HG03159 (cell line): Measurements from ENCODE around the gene SOX6.

ENCODE experiments used
- ATAC-seq: cut with Tn5 transposase; IDR thresholded peaks from one replicate; pipeline ENCODE4 v1.9.1; 2021; ENCODE audit warnings: mild to moderate bottlenecking, moderate library complexity; ENCODE audit not compliant: unreplicated experiment

The SOX6 gene

DNA sequence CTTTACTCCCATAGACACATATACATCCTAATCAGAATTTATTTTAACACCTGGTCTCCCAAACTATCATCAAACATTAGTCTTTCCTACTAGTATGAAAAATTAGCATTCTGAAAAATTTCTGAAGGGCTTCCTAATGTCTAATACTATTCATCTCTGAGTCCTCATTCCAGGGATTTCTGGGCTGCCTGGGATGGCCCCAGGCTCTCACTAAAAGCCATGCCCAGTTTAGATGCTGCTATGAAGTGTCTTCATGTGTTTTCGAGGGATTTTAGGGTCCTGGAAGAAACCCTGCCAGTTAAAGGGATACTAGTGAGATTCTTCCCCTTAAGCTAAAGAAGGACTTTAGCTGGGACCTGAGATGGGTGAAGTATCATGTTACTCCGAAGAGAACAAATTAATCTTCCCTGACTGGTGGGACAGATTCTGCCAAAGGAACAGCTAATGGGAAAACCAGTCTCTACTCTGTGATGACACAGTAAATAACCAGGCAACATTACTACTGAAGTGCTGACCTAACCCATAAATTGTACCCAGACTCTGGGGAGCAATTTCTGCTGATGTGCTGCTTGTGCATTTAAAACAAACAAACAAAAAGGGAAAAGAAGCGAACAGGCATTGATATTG is 342.6 kb downstream of the SOX6 start:
- ATAC-seq = no peak

DNA sequence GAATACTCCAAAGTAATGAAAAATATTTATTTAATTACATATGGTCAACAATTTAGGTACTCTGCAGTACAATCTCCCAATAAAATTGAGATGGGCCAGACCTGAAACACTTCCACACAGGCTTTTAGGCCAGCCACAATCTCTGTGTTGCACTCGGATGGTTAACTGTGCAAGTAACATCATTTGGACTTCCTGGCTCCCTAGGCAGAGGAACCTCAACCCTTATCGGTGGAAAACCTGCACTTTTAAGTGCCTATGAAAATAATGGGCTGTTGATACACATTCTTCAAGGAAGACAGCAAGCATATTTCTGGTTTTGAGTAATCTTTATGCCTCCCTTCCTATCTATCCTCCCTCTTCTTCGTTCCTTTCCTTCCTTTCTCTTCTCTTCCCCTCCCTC is 343.1 kb downstream of the SOX6 start:
- no peak for ATAC-seq

DNA sequence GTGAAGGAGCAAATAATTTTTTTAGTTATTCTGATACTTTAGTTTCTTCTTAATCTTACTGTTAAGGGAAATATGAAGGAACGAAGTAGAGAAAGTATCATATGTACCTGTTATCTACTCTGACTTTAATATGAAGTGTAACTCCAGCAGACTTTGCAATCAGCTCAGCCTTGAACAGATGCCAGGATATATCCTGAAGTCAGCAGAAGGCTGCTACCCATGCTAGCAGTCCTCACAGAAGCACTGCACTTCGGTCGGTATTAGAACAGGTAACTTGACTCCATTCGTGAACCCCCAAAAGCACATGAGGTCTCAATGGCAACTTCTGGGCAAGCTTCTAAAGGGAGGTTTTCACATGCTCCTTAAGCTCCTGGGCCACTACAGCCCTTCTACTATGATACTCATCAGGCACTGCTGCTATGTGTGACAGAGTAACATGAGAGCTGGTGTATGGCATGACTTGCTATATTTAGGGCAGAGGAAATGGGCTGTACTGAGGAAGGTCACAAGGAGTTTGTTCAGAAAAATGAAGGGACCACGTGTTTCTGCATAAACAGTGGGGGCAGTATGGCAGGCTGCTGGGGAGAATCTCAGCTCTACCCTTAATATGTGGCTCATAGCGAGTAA is 344.1 kb downstream of the SOX6 start:
- no peak for ATAC-seq

DNA sequence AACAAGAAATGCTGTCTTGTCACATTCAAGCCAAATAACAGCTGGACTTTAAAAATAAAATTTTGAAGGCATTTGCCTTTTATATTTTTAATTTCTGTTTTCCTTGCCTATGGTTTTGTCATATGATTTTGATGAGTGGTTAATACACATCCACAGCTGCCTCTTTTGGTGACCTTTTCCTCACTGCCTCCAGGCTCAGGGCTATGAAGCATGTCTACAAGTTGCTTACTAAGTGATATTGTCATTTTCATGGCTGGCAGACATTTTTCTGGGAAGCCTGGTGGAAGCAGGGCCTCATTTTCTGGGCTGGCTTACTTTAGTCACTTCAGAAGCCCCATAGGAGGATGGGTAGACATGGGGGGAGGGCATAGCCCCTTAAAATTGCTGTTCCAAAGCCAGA is 344.9 kb downstream of the SOX6 start:
- no peak for ATAC-seq

DNA sequence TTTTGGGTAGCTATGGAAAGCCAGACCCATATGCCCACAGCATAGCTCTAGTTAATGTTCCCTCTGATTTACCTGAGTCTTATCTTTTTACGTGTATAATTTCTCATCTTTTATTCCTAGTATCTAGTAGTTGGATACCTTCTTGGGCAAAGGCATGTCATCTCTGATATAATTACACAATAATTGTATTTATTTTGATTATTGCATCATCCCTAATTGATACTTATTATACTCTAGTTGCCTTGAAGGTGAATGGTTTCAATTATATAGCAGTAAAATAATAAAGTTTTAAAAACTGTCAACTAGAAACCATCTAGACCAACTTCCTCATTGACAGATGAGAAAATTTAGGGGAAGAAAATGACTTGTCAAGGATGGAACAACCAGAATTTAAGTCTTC is 347.3 kb downstream of the SOX6 start:
- ATAC-seq = no peak

DNA sequence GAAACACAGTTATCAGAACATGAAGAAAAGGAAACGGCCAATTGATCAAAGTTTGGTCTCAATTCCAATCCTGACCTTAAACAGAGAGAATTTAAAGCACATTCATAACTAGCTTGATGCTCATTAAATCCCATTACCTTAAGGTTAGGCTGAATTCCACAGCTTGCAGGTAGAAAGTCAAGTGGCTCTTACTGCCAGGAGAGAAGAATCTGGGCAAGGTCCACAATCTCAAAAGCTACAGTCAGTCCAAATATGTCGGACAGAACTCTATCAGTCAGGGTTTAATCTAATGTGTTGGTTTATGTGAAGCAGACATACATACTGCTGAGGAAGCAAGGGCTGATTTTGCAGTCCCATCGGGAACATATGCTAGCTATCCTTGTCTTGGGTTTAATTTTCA is 348.8 kb downstream of the SOX6 start:
- ATAC-seq = no peak

DNA sequence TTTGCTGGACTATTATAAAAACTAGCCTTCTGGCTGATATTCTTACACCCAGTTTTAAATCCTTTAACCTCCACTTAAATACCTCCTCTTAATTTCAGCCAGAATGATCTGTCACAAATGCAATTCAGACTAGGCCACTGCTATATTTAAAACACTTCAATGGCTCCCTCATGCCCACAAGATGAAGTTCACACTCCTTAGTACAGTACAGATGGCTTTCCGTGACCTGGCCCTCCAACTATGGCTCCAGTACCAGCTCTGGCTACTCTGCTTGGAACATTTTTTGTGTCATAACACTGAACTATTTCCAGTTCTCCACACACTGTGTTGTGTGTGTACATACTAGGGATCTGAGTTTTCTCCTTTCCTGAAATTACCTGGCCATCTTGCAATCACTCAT is 353.4 kb downstream of the SOX6 start:
- ATAC-seq = no peak

DNA sequence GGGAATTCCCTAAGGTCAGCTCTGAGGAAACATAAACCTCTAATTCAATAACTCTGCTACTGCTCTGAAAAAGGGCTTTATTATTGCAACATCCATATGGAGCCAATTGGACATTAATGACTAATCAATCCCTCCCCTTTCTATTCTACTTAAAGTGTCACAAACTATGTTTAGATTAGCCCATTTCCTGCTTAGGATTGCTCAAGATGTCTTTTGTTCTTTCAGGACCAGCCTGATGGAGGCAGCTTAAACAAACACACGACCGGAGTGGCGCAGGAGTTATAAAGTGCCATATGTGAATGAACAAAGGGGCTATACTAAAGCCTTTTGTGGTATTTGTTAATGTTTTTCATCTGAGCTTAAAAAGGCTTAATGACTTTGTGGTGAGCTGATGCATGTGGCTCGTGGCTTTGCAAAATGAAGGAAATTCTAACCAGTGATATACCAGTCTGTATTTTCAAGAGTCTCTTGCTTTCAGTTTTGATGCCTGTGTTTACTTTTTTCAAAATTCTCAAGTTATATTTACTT is 354.4 kb downstream of the SOX6 start:
- no peak for ATAC-seq

DNA sequence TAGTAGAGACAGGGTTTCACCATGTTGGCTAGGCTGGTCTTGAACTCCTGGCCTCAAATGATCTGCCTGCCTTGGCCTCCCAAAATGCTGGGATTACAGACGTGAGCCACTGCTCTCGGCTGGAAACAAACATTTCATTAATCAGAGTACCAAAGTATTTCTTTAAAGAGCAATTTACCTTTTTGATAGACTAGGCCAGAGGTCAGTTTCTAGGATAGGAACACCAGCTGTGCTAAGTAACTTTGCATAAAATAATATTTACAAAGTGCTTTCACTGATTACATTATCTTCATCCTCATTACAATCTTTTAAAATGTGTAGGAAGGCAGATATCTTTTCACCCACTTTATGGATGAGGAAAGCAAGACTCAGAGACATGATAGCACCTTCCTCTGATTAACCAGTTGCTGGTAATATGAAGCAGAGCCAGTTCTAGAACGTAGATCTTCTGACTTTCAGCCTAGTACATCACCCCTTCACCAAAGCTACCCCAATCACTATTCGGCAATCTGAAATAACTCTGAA is 355.2 kb downstream of the SOX6 start:
- no peak for ATAC-seq

DNA sequence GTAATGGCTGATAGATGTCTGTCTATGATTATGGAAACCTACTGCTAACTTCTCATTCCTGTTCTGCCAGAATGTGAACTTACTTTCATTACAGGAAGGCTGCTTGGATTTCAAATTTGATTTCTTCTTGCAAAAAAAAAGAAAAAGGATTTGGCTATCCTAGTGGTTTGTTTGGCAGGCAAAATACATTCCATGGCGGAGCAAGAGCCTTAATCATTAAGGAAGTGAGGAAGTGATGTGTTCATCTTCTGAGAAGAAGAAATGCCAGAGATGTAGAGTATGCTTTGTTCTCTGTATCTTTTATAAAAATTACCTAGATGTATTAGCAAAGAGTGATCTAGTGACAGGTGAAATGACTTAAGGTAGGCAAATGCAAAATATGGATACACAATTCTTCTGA is 356.3 kb downstream of the SOX6 start:
- no peak for ATAC-seq

DNA sequence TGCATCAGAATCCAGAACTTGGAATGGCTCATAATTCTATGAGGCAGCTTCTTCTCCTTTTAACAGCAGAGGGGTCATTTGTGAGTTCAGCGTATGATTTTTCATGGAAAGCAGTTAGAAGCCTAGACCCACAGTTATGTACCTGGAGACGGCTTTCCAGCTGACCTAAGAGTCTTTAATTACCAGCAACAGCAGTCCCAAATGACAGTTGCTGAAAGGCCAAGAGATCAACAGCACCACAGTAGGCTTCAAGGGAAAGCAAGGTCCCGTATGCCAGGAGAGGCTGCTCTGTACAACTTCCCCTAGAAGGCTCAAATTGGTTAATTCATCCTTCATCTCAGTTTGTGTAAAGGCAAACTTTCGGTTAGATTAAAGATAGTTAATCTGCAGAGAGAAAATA is 363.0 kb downstream of the SOX6 start:
- ATAC-seq = no peak

DNA sequence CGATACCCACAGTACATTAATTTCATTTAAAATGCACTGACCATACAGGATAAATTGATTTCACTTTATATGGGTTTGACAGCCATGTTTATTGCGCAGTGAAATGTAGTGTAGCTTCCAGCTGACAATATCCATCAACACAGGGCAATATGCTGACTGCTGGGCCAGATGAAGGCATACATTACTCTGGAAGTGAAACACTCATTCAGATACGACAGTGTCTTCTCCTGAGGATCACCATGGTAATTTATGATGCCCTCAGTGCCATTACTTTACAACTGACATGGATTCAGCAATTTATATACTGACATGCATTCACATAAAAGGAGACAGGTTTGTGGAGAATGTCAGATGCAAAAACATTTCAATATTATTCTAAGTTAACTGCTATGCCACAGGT is 365.1 kb downstream of the SOX6 start:
- no peak for ATAC-seq

DNA sequence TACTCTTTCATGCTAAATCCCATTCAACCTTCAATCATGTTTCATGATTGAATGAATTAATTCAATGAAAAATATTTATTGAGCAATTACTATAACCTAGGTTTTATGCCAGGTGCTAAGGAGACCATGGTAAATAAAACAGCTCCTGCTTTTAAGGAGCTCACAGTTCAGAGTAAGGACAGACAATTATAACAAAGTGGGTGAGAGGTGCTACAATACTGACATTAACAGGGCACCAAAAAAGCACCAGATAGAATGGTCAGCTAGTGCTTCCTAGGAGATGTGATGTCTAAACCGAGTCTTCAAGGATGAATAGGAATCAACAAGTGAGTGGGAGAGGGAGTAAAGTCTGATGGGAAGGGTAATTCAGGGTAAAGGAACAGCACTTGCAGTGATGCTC is 366.7 kb downstream of the SOX6 start:
- no peak for ATAC-seq

DNA sequence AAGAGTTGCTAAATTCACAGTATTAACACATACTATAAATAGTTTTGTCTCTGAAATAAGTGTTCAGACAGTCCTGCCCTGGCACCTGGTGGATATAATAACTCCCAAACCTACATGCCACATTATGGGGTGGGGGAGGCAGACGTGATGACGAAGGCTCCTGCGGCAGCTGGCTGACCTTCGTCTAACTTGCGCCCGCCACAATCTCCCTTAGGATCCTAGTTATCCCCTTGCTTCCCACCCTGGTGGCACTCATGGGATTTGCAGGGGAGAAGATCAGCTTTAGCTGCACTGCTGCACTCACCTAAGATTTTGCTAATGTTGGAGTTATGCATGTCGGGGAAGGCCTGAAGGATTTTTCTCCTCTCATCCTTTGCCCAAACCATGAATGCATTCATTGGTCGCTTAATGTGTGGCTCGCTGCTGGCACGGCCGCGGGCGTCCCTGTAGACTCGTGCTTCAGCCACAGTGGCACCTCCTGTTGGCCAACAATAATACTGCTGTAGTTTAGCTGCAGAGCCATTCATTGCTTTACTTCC is 367.6 kb downstream of the SOX6 start:
- ATAC-seq = no peak

DNA sequence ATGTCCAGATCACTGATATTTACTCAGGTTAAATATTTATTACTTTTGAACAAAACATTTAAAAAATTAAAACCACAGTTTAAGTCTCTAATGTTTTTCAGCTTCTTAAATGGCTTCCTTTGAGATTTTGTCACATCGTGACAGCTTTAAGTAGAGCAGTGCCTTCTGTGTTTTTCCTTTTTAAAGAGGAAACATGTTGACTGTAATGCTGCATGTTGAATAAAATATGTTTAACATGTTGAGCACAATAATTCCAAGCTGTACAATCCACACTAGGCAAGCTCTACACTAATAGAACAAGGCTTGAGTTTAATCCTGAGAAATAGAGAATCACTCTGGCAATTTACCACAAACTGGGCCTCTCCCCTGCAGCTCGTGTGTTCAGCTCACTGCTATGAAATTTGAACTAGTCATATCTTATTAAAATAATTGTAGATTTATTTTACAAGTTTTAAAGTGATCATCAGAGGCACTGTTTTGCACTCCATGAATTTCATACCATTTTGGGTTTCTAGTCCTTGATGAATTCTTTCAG is 368.3 kb downstream of the SOX6 start:
- no peak for ATAC-seq

DNA sequence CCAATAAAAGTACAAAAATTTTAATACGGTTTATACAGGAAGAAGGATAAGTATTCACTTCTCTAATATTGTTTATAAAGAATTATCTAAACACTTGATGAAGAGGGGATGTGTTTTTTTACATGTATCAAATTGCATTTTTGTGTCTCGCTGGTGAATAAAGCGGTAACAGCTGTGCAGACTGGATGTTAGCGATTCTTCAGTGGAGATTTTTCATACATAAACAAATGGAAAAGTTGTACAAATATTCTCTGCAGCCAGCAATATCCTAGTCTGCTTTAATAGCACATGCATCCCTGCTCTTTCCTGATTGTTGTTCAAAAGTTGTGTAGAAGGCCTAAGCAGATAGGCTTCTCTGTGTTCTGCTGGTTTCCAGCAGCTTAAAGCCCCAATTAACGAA is 369.3 kb downstream of the SOX6 start:
- no peak for ATAC-seq

DNA sequence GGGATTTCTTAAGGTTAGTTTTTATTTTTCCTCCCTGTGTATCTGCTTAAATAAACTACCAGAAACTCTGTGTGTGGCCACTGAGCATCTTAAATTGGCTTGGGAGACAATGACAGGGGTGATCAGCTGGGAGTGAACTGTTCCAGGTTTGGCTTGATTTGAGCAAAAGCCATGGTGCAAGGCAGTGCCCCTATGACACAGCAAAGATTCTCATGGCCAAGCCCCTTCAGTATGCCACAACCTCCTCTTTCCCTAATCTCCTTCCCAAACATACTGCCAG is 370.5 kb downstream of the SOX6 start:
- no peak for ATAC-seq

DNA sequence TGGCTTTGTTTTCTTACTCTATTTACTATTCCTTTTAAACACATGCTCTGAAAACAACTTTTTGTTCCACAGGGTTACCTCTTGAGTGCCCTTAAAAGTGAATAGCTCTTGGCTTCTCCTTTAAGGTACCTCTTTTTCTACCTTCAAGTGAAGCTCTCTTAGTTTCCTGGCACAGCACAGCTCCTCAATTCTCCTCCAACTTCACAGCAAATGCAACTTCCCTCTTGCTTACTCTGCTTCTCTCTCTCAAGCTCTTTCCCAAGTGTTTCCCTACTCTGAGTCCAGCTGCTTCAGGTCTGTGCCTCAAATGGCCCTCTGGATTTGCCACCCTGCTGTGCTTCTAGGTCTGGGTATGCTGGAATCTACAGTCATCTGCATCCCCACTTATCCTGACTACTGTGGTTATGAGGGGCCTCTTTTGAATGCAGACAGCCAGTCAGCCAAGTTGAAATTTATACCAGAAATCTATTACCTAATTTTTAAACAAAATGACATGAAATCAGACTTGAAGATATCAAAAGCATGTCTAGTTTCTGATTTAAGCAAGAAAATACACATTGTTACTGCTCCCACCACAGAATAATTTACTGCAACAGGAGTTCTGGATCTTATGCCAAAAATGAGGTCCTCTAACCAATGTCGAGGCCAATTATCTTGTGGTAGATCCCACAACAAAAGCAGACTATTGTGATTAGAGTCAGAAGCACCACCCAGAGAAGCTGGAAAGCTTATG is 371.1 kb downstream of the SOX6 start:
- no peak for ATAC-seq

DNA sequence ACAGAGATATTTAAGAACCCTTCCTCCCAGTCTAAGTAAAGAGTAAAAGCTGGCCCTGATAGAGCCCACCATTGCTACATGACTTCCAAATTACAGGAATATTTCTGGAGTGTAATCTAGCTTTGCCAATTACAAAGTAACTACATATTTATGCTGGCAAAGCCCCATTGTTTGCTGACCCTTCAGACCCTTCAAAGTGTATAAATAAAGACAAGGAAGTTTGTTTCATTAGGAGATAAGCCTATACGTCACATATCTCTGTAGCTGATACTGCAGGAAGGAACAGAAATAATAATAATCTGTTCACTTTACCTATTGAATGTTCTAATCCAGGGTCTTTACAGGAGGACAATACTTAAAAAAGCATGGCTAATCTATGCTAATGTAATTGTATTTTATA is 375.1 kb downstream of the SOX6 start:
- ATAC-seq = no peak

DNA sequence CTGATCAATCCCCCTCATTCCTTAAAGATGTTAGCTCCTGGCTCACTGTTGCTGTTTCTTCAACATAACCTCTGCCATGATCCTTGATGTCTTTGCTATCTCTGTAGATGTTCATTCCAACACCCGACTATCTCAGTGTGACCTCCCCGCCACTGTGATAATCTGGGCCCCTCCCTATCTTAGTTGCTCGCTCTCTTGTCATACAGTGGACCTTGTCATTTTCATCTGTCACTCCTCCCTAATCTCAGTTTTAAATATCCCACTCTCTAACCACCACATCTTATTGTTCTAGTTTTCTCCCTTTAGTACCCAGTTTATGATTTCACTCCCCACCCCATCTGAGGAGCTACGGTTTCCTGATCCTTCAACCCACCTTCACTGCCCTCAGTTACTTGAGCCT is 379.2 kb downstream of the SOX6 start:
- ATAC-seq = no peak

DNA sequence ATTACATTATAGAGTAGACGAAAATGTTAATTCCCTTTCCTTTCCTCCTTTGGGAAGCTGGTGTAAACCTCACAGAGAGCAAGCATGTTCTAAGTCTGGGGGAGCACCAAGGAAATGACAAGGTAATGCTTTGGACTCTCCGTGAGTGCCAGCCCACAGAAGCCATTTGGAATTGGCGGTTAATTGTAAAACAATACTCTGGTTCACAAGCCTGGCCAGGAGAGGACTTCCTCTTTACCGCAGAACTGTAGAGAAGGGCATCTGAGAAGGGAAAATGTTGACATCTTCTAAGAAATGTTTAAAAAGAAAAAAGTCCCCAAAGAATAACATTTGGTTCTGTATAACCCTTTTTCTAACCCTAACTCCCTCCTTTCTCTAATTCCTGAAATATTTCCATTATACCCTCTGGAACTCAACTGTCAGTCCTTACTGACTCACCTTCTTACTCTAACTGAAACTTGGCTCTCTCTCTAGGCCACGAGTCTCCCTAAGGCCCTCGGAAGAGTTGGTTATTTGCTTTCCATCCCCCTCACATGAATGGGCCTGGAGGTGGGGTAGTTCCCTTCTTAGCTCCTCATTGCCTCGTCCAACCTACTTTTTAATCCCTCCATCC is 379.8 kb downstream of the SOX6 start:
- ATAC-seq = no peak
